DMS79 treated with DMSO at 0.1 percent for 48 hours (cell line): ENCODE data around the gene TRAF4.

Experiments used
- DNase-seq: peaks from one replicate; lab custom pipeline; 2025; lab: John Stamatoyannopoulos, UW

TRAF4 gene, protein sequence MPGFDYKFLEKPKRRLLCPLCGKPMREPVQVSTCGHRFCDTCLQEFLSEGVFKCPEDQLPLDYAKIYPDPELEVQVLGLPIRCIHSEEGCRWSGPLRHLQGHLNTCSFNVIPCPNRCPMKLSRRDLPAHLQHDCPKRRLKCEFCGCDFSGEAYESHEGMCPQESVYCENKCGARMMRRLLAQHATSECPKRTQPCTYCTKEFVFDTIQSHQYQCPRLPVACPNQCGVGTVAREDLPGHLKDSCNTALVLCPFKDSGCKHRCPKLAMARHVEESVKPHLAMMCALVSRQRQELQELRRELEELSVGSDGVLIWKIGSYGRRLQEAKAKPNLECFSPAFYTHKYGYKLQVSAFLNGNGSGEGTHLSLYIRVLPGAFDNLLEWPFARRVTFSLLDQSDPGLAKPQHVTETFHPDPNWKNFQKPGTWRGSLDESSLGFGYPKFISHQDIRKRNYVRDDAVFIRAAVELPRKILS

DNA sequence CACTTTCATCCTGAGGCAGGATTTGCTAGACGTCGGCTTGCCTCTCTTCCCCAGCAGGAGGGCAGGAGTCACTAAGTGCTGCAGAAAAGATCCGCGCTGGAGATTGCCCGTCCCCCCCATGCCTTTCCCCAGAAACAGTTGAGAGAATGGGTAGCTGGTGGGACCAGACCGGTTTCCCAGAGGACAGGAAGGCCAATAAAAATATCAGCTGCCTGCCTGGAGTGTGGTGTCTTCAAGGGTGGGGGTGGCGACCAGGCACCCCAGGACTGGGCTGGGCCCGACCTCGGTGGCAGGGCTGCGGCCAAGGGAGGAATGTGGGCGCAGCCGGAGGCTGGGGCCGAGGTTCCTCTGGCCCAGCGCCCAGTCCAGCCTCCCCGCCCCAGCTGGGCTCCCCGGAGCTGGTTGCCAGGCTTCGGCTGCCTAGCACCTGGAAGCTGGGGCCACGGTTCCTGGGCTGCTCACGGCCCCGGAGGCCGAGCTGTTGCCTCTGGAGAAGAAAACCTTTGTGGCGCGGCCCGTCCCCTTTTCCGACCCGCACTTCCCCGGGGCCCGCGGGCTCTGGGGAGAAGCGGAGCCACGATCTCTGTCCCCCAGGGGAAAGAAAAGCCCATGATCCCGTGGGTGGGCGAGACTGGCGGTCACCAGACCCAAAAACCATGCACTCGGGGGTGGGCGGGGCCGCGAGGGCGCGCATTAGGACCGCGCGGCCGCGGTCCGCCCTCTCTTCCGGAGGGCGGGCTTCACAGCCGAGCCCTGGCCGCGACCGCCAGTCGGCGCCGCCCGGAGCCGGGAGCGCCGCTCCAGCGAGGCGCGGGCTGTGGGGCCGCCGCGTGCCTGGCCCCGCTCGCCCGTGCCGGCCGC lies at the start of gene TRAF4:
TSS of gene TRAF4 (plus strand) at position 769 of the 861 bp plus-strand sequence. CDS start 102 bp downstream, outside the sequence.
- peak; percentile 58 for DNase-seq

GRCh38 chr17:28698253-28698941 lies 45.4 kb upstream of the TRAF4 start:
- no peak for DNase-seq

- DNase-seq, result no peak
Observed at GRCh38 chr17:28700278-28700677, 43.5 kb upstream of the TRAF4 start.

DNA sequence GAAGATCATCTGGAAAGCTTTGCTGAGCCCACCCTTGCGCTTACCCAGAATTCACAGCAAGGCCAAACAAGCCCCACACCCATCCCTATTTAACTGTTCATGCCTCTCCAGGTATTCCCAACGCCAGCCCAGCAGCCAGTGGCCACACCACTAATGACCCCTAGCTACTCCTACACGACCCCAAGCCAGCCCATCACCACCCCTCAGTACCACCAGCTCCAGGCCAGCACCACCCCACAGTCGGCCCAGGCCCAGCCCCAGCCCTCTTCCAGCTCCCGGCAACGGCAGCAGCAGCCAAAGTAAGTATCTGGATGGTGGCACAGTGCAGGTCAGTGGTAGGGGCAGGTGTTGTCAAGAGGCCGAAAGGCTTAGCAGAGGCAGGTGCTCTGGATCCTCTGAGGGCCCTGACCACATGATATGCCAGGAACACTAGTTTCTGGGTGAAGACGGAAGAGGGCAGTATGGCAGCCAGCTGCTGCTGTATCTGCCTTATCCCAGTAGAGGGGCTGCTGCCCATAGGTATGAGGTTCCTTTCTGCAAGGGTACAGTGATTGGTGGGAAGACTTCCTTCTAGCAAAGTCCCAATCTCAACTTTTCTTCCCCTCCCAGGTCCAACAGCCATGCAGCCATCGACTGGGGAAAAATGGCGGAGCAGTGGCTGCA lies 42.9 kb upstream of the TRAF4 start:
- no peak for DNase-seq

DNA sequence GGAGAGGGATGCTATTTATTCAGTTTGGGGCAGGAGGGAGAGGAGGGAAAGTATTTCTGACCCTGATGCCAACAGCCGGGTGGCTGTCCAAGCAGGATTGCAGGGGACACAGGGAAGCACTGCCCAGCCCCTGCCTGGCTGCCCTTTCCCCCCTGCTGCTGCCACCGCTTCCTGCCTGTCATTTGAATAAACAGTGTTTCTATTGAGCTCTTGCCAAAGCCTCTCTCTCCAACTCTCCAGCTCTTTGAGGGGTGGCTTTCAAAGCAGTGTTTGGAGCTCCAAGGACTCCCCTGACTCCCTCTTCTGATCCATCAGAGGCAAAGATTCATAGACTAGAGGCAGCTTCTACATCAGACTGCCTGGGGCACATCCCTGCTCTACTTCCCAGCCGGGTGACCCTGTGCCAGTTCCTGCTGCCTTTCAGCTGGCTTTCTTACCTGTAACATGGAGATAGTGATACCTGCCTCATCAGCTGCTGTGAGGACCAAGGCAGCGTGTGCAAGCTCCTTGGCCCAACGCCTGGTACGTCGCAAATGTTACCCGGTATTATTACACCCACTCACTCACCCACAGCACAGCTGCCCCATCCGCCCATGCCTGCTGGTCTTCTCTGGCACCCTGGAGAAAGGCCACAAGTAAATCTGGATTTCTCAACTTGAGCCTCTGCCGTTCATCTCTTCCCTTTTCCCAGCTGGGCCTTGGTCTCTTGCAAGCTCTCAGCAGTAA lies 41.6 kb upstream of the TRAF4 start:
- DNase-seq, result peak; percentile 52

DNA sequence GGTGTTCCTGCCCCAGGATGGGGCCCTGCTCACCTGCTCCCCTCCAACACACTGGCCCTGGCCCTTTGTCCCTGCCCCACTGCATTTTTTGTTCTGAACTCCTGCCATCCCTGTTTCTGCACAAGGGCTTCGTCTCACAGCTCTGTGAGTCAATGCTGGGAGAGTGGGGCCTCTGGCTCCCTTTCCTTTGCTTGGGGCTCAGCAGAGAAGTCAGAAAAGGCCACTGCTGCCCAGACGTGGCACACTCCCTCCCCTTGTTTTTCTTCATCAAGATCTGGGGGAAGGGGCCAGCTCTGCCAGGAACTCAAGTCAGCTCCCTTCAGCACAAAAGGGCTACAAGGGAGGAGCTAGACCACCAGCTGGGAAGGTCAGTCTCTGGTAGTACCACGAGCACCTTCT lies 41.1 kb upstream of the TRAF4 start:
- no peak for DNase-seq

GRCh38 chr17:28703552-28704218 lies 40.1 kb upstream of the TRAF4 start:
- no peak for DNase-seq

DNA sequence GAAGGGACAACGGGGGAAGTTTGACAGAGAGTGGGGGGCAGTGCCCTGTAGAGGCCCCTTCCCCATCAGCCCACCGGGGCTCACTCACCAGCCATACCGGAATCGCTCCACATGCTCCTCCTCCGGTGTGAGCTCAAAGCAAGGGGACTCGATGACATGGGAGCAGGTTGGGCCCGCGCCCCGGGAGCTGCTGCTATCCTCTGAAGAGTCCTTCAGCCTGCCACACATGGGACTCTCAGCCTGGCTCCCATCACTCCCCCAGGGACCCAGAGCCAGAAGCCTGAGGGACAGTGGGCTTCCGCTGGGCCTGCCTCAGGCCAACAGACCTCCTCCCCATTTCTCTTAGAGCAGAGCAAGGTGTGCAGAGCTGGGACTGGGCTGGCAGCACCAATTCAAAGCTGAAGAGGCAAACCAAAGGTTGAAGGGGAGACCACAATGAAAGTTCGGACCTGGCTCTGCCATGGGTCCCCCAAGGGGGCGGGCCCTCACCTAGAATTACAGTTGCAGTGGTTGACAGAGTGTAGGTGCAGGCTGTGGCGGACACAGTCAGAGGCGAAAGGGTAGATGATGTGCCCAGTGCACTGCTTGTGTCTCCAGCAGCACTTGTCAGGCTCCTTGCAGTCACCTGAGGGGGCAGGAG lies 39.5 kb upstream of the TRAF4 start:
- DNase-seq, result no peak

DNA sequence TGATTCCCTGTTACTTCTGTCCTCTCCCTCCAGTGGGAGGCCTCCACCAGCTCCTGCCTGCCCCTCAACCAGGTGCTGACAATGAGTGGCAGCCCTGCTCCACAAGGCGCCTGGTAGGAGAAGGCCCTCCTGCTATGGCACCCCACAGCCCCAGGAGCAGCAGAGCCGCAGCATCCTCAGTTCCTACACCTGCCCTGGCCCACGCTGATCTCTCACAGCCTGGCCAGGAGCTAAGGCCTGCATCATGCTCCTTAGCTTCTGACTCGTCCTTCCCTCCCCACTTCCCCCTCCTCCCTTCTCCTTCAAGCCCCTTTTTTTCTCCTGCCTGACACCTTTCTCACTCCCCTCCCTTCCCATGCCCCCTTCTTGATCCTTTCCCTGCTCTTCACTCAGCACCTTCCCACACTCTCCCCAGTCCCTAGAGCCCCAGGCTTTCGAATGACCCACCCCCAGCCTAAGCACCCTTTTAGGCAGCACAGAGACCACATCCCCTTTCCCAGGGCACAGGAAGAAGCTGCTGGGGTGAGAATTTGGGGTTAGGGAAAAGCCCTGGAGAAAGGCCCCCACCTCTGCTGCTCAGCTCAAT lies 38.6 kb upstream of the TRAF4 start:
- DNase-seq, result no peak

DNA sequence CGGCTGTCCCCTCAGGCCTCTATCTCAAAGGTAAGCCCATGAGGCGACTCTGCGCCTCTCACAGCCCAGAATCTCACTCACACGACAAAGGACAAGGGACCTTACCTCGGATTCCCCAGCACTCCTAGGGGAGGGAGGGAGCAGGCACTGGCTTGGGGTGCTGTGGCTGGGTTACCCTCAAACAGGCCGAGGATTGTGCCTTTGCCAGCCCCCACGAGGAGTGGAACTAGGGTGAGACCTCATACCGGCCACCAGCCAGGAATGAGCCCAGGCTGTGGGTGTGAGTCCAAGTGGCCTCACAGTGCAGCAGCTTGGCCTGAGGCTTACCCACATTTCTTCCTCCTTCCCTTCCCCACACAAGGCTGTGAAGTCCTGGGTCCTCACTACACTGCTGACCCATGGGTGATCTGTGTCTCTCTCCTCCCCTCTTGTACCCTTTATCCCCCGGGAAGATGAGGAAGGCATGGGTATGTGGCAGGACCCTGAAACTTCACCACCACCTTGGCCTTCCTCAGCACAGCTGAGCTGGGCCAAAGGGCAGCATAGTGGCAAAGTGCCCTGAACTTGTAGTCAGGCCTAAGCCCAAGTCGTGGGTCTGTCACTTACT lies 38.0 kb upstream of the TRAF4 start:
- DNase-seq, result no peak

- DNase-seq, result no peak
Observed at GRCh38 chr17:28706471-28707338, 37.1 kb upstream of the TRAF4 start.

GRCh38 chr17:28707339-28707720 lies 36.5 kb upstream of the TRAF4 start:
- no peak for DNase-seq

DNA sequence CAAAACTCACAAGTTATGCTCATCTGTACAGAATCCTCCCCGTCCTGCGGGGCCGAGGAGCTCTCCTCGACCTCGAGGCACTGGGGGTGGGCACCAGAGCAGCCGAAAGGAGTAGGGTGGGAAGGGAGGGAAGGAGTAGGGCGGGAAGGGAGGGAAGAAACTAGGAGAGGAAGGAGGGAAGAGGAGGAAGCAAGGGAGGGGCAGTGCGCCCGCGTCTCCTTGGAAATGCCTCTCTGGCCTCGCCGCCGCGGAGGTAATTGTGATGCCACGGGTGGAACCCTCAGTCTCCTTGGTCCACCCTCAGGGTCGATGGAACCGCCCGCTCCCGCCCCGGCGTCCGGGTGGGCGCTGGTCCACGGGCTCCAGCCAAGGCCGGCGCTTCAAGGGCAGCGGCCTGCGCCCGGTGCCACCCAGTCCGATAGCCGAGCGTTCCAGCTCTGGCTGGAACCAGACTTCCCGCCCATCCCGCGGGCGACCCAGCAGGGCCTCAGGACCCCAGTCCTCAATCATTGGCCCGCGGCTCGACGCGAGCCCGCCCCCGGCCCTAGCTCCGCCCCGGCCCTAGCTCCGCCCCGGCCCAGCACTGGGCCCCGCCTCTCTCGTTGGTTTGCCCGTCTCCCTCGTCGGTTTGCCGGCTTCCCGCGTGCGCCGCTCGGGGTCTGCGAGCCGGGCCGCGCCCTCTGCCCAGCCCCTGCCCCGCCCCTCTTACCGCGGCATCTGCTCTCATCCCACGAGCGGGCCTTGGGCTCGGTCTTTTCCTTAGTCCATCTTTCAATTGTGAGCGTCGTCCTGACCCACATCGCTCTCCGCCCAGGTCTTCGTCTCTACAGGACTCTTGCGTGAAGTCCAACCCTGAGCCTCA lies 32.7 kb upstream of the TRAF4 start:
- peak; percentile 89 for DNase-seq

GRCh38 chr17:28711723-28712031 lies 32.1 kb upstream of the TRAF4 start, which contains the start of gene PROCA1:
TSS of gene PROCA1 (minus strand) at chr17:28711888. CDS start at chr17:28711660, 228 bp downstream.
- no peak for DNase-seq

GRCh38 chr17:28712032-28712704 lies 31.6 kb upstream of the TRAF4 start:
- DNase-seq, result peak; percentile 44

- DNase-seq, result no peak
Observed at GRCh38 chr17:28712705-28713415, 31.0 kb upstream of the TRAF4 start.
